Lower leg skin (tissue), 3 donors: ENCODE data around the gene MYO1C.

ENCODE experiments used
- POLR2A ChIP-seq, 2 donors: fragments of 450-650 bp; IDR thresholded peaks; one replicate each; pipeline ENCODE4 v1.6.1; 2016 to 2017; ENCODE audit warnings: antibody characterized with exemption in 2 of 2, mild to moderate bottlenecking in 1 of 2, moderate library complexity in 1 of 2
- TF ChIP-seq, protein P1 (sequence below), 3 donors: fragments of 450-650 bp; IDR thresholded peaks; one replicate each; pipeline ENCODE4 v1.5.1; 2016; ENCODE audit warnings: antibody characterized with exemption in 3 of 3, mild to moderate bottlenecking in 3 of 3, moderate library complexity in 2 of 3

DNA sequence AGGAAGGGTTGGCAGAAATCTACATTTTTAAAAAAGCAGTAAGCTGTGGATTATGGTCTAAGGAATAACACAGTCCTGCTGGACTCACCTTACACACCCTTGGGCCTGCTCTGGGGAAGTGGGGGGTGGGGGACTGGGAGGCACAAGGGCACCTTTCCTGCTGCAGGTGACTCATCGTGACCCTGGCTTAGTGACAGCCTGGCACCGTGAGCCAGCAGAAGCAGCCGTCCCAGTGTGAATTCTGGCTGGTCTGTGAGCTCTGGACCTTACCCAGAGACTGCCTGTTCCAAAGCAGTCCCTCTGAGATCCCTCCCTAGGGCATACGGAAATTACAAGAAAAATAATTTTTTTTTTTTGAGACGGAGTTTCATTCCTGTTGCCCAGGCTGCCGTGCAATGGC lies 32.3 kb downstream of the MYO1C start:
- TF ChIP-seq, protein P1, sequence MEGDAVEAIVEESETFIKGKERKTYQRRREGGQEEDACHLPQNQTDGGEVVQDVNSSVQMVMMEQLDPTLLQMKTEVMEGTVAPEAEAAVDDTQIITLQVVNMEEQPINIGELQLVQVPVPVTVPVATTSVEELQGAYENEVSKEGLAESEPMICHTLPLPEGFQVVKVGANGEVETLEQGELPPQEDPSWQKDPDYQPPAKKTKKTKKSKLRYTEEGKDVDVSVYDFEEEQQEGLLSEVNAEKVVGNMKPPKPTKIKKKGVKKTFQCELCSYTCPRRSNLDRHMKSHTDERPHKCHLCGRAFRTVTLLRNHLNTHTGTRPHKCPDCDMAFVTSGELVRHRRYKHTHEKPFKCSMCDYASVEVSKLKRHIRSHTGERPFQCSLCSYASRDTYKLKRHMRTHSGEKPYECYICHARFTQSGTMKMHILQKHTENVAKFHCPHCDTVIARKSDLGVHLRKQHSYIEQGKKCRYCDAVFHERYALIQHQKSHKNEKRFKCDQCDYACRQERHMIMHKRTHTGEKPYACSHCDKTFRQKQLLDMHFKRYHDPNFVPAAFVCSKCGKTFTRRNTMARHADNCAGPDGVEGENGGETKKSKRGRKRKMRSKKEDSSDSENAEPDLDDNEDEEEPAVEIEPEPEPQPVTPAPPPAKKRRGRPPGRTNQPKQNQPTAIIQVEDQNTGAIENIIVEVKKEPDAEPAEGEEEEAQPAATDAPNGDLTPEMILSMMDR (IDR thresholded peaks at IDR 0.05) = no peak
- no peak for TF ChIP-seq POLR2A (IDR thresholded peaks at IDR 0.05)
